Stimulated activated naive CD4-positive, alpha-beta T cell treated with Interleukin-2 at 50 U/mL for 16 hours (primary cell): ENCODE measurements around the gene CERKL.
"Not testable (repeated sequence)": the region's sequence is repeated elsewhere in the genome, so short reads cannot be mapped to it uniquely, and the experiment has no call there.

Source experiments
- DNase-seq: peaks from one replicate; lab custom pipeline; 2025; lab: John Stamatoyannopoulos, UW

Gene CERKL

GRCh38 chr2:181656450-181657291, at the start of gene CERKL:
Gene CERKL (minus strand): TSS chr2:181657105. CDS start chr2:181657006, 99 bp downstream.
- DNase-seq, result no peak

DNA sequence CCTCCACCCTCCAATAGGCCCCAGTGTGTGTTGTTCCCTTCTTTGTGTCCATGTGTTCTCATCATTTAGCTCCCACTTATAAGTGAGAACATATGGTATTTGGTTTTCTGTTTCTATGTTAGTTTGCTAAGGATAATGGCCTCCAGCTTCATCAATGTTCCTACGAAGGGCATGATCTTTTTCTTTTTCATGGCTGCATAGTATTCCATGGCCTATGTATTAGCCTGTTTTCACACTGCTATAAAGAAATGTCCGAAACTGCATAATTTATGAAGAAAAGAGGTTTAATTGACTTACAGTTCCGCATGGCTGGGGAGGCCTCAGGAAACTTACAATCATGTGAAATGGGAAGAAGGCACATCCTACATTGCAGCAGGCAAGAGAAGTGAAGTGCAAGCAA, 45.6 kb upstream of the CERKL start:
- DNase-seq, result not testable (repeated sequence)

DNA sequence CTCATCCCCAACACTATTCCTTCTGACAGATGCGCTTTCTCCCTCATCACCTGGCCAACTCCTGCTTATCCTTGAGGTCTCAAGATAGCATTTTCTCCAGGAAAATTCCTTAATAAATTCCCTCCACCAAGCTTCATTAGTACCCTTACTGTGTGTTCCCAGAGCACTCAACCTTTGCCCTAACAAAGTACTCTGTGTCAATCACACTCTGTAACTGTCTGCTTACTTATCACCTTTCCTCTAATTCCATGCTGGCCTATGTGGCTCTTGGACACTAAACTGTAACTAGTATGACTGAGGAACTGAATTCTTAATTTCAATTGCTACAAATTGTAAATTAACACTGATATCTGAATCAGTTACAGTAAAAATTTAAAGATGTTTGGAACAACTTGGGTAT, 41.3 kb upstream of the CERKL start:
- DNase-seq, result no peak

DNA sequence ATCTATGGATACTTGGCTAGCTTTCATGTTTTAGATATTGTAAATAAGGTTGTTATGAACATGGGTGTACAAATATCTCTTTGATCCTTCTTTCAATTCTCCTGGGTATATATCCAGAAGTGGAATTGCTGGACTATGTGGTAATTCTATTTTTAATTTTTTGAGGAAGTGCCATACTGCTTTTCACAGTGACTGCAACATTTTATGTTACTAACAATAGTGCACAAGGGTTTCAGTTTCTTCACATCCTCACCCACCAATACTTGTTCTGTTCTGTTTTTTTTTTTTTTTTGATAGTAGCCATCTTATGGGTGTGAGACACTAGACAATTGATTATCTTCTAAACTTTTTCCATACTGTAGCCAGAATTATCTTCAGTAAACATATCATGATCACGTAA, 40.7 kb upstream of the CERKL start:
- DNase-seq, result no peak

DNA sequence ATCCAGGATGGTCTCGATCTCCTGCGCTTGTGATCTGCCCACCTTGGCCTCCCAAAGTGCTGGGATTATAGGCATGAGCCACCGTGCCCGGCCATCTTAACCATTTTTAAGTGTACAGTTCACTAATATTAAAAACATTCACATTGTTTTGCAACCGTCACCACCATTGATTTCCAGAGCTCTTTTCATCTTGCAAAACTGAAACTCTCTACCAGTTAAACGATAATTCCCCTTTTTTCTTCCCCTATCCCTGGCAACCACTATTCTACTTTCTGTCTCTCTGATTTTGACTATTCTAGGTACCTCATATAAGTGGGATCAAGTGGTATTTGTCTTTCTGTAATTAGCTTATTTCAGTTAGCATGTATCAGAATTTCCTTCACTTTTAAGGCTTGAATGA, 40.2 kb upstream of the CERKL start:
- DNase-seq, result no peak

DNA sequence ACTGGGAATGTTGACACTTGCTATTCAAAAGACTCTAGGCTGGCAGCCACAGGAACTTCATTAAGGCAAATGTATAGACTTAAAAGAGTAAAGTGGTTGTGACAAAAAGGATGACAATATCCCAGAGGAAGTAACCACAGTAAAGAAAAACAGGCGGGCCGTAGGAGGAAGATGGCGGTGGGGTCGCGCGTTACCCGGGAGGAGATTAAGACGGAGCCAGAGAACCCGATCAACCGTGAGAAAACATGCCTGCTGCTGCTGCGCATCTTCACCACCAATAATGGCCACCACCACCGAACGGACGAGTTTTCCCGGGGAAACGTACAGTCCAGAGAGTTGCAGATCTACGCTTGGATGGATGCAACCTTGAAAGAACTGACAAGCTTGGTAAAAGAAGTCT, 37.4 kb upstream of the CERKL start:
- no peak for DNase-seq

- DNase-seq, result no peak
Observed at GRCh38 chr2:181690860-181691259, 34.0 kb upstream of the CERKL start.

- DNase-seq, result no peak
Observed at GRCh38 chr2:181686576-181687185, 29.8 kb upstream of the CERKL start.

DNA sequence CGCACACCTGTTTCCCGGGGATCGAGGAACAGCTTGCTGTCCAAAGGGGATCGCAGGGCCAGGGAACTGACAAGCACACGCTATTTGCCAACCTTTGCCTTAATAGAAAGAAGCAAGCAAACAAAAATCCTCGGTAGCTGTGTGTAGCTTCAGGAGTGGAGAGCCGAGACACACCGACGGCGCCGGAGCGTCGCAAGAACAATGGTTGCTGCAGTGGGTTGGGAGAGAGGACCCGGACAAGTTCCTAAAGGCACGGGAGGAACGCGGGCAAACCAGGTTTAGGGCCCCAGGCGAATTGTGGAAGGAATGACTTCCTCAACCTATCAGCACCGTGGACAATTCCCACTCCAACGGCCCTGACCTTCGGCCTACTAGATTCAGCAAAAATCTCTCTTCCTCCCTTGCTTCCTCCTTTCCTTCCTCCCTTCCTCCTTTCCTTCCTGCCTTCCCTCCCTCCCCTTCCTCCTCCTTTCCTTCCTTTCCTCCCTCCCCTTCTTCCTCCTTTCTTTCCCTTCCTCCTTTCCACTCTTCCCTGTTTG, 28.3 kb upstream of the CERKL start:
- DNase-seq, result no peak

DNA sequence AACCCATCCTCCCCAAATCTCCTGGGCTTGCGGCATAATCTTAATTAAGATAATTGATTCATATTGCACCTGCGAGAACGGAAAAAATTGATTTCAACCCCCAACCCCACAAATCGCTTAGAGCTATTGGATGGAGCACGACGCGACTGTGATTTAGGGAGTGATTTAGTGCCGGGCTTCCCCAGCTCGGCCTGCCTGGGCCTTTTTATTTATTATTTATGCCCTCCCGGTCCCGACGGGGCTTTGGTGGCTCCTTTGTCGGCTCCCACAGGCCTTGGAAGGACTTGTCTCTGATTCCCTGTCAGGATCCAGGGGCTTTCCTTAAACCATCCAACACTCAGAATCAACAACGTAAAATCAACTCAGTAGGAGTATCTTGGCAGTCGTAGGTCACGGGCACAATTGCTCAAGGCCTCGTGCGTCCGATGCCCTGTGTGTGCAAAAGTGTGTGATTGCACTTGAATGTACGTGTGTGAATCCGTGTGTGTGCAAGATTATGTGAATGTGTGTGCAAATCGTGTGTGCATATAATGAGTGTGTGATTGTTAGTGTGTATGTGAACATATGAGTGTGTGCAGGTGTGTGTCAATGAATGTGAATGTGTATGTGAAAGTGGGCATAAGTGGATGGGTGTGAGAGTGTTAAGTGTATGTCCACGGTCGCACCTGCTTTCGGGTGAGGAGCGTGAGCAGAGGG, 27.7 kb upstream of the CERKL start:
- no peak for DNase-seq

DNA sequence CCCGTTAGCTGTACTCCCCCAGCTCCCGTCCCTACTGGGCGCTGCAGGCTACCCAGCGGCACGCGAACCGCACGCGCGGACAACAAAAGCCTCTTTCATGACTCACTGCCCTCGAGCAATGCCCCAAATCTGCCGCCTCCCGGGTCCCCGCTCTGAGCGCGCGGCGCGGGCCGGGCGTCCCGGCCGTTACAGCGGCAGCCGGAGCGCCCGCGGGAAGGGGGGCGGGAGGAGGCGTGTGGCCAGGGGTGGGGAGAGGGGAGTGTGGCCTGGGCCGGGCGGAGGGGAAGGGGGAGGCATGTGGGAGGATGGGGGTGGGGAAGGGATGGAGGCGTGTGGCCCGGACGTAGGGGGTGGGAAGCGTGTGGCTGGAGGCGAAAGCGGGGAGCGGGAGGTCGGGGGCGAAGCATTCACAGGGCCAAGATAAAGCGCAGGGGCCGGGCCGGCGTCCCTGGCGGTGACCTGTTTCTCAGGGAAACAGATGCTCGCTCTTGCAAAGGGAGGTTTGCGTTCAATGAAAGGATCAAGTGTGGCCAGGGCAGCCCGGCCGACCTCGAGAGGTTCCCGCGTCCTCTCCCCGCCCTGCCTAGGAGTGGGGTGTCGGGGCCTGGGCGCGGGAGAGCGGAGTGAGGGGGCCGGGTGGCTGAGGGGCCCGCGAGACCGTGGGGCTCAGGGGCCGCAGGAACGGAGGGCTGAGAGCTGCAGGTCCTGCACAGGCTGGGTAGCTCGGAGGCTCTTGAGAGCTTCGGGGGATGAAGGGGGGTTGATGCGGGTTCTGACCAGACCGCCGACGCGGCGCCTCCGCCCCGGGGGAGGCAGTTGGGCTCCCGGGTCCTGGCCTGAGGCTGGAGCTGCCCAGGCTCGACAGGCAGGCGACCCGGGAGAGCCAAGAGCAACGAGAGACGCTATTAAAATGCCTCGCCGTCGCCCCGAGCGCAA, 26.9 kb upstream of the CERKL start:
- DNase-seq, result no peak

- DNase-seq, result no peak
Observed at GRCh38 chr2:181682795-181683517, 26.1 kb upstream of the CERKL start.

DNA sequence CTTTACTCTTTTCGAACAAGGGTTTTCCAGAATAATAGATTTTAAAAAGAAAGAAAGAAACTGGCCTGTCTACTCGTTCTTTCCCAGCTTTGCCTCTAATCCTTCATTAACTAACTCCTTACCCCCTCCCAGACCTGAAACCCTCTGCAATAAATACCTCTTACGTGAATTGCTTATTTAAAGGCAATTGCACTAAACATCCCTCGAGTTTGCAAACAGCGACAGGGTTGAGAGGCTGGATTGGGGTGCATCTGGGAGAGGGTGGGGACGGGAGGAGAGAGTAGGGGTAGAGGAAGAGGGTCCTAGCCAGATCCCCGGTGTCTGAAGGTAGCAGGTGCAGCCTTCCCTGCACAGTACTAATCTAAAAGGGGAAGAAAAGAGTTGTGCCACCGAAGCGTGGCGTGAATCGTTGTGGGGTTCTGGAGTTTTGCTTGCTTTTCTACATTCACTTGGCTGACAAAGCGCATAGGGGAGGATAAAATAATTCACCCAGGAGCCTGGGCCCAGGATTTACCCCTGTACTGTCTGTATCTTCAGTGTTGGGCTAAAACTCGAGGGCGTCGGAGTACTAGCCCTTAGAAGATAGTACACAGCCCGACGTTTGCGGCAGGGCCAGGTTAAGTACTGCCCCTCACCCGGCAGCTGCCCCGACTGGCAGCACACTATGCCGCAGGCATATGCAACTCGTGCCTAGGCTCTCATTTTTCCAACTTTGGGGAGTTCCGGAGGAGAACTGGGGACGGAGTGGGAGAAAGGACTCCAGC, 25.3 kb upstream of the CERKL start:
- DNase-seq, result no peak

- DNase-seq, result no peak
Observed at GRCh38 chr2:181680937-181681811, 24.3 kb upstream of the CERKL start.

GRCh38 chr2:181680055-181680936, 23.4 kb upstream of the CERKL start, which contains the start of gene NEUROD1:
Gene NEUROD1 (minus strand): TSS chr2:181680517. CDS start chr2:181678860, 1,657 bp downstream.
- DNase-seq, result no peak

DNA sequence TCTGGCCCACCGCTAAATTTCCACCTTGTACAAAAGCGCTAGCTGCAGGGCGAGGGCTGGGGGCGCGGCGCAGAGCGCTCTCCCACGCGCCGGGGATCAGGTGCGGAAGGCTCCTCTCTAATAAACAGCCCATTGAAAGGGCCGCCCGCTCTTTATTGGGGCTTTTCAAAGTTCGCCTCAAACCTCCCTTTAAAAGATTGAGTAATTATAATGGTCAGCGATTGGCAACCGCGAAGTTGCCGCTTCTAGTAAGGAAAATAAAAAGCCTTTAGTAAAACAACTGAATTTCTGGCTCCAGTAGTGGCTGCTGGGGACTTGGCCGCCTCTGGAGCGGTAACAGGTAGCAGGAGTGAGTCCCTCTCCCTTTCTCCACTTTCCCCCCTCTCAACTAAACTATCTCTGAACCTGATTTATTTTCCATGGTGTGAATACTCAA, 22.7 kb upstream of the CERKL start:
- no peak for DNase-seq

GRCh38 chr2:181678861-181679543, 22.1 kb upstream of the CERKL start:
- no peak for DNase-seq
